Measurements from ENCODE around the gene SEMA4D.
A peak's percentile ranks its signal among the peaks of the same experiment; 100 is the strongest.

SEMA4D gene

DNA sequence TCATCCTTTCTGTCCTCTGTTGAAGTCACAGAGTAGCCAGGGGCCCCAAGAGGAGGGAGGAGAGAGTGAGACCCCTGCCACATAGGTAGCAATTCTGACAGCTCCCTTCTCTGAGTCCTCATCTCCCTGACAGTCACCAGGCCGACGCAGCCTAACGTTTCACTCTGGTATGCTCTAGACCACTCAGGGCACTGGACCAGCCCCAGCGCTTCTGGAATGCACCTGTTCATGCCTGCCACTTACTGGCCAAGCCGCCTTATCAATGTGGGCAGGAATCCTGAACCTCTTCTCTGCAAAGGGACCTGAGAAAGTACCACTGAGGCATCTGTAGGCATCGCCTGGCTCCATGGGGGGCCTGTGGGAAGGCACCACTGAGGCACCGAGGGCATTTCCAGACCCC is 129.4 kb downstream of the SEMA4D start:
- Histone ChIP-seq H3K4me3 (no peak overlapping the region), H3K27ac (no peak overlapping the region)

DNA sequence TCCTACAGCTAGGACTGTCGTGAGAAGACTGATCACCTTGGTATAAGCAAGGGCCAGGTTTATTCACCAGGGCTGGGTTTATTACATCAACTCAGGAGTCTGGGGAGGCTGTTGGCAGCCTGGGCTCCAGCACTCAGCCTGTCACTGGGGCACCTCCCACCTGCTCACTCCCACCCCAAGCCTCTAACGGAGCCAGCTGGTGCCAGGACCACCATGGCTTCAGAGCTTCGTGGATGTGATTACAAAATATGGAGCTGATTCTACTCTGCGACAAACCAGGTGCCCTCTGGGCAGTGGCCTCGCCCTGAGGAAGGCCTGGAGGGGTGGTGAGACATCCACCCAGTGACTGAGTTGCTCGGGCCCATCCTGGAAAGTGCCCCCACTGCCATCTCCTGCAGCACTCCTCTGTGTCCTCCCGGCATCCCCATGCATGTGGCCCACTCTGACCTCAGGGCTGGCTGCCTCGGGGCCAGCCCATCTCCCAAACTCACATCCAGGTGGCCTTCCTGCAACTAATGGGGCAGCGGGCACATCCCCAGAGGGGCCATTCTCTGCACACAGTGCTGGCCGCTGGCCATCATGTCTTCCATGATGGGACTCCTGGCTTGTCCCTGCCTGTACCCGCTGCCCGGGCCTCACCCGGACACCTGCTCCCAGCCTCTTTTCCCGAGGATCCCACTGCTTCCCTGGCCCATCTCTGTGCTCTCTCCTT is 130.0 kb downstream of the SEMA4D start:
- Histone ChIP-seq H3K4me3 (no peak overlapping the region), H3K27ac (no peak overlapping the region)

DNA sequence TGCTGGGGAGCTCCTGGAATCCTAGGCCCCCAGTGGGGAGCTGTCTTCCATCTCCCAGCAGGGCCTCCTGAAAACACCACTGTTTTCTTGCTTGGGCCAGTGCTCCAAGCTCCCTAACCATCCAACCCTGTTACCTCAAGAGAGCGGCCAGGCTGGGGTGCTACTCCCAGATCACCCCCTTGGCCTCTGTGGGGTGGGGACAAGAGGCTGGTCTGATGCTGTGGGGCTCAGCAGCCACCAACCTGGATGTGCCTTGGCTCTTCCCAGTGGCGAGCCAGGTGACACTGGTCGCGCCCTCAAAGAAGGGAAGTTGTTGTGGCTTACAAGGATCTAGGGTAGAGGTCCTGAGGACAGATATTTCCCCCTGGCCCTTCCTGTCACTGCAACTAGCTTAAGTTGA is 130.6 kb downstream of the SEMA4D start:
- Histone ChIP-seq H3K4me3 (no peak overlapping the region), H3K27ac (no peak overlapping the region)

DNA sequence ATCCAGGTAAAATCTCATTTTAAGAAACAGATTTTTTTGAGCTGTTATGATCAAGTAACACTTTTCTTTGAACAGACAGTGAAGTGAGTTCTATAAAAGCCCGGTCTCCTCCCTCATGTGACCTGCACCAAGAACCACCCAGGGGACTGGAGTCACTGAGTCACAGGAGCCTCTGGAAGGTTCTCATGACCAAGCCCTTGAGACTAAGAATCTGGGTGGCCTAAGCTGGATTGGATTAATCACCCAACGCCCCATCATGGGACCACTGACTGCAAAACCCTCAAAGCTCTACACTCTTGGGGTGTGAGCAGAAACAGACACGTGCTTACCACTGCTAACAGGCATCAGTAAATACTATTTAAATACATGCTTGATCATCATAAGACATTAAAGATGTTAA is 131.2 kb downstream of the SEMA4D start:
- Histone ChIP-seq H3K27ac (no peak overlapping the region), H3K4me3 (no peak overlapping the region)

DNA sequence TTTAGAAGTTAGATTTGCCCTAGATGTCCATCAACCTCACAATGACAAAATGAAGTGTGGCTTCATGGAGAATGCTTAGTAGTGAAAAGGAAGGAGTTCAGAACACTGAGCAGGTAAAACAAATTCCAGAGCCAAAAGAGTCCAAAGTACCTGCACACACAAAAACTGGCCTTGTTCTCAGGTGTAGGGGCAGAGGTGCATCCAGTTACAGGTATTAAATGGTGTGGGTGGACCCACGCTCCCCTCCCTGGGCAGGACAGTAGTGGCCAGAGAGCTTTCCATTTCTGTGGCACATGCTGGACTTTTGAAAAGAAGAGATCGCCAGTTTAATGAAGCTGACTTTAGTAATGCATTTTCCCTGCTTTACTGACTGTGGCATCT is 132.4 kb downstream of the SEMA4D start:
- H3K4me3 ChIP-seq = no peak overlapping the region
- H3K27ac ChIP-seq = no peak overlapping the region

DNA sequence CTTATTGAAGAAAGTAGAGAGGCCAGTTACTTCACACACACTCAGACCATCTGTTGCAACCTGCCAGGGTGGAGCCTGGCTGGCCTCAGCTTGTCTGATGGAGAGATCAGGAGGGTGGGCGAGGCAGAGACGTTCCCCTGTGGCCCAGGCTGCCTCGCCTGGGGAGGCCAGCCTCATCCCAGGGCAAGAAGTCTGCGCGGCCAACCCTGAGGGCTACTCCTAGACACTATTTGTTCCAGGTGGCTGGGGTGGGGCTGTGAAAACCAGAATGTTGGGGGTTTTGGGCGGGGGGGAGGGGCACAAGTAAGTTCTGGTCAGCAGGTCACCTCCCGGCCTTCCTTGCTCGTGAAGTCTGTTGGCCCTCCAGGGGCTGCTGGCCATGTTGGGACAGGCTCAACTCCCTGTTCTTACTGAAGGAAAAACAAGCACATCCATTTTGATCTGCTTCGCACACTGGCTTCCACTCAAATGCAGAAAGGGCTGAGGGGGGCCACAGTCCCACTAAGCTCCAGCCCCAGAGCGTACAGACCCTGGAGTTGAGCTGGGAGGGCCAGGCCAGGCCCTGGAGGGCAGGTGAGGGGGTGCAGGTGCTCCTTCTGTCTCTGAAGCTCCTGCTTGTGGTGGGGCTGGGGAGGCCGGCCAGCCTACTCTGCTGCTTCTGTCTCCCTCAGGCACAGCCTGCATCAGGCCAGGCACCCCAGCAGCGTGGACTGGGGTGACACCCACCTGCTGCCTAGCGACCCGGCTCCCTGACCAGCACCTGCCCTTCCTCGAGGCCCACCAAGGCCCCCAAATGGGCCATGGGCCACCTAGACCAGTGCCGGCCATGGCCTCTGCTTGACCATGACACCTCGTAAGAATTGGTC is 133.0 kb downstream of the SEMA4D start:
- Histone ChIP-seq H3K4me3 (no peak overlapping the region), H3K27ac (no peak overlapping the region)

DNA sequence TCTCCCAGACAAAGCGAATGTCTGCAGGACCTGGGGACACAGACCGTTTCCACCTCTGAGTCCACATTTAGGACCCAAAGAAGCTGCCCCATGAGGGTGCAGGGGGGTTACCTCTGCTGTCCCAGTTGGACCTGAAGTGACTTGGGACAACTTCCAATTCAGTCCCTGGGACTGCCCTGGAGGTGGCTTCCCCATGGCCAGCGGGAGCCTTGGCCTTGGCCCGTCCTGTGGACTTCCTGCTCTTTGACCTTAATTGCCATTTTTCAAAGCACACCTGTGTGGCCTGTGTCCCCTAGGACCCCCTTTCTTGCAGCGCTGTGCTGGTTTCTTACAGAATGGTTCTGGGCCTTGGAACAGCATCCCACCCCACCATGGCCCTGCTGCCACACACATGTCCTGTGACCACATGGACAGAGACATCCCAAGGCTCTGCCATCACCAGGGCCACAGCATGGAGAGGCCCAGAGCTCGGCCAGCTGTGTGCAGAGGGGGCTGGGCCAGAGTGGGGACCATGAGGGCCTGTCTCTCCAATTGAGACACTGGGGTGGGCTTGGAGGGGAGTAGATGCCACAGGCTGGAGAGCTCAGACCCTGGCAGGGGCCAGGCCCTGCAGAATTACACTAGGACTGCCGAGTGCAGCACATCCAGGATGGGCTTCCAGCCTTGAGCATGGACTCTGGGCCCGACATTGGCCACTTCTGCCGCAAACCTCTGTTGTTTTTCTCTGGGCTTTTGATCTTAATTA is 133.8 kb downstream of the SEMA4D start:
- Histone ChIP-seq H3K27ac (no peak overlapping the region), H3K4me3 (no peak overlapping the region)

DNA sequence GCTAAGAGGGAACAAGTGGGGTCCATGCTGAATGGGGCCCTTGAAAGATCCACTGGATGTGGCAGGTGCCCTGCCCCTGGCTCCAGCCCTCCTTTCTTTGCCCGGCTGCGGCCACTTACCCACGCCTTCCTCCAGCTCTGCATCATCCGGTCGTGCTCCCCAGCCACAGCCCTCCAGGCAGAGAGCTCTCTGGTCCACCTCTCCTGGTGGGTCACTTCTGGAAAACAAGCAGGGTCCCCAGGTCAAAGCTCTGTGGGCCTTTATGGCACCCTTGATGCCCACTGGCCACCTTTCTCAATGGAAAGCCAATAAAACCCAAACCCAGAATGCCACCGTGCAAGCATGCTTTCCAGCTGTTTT is 134.6 kb downstream of the SEMA4D start:
- H3K27ac ChIP-seq = no peak overlapping the region
- H3K4me3 ChIP-seq = no peak overlapping the region

DNA sequence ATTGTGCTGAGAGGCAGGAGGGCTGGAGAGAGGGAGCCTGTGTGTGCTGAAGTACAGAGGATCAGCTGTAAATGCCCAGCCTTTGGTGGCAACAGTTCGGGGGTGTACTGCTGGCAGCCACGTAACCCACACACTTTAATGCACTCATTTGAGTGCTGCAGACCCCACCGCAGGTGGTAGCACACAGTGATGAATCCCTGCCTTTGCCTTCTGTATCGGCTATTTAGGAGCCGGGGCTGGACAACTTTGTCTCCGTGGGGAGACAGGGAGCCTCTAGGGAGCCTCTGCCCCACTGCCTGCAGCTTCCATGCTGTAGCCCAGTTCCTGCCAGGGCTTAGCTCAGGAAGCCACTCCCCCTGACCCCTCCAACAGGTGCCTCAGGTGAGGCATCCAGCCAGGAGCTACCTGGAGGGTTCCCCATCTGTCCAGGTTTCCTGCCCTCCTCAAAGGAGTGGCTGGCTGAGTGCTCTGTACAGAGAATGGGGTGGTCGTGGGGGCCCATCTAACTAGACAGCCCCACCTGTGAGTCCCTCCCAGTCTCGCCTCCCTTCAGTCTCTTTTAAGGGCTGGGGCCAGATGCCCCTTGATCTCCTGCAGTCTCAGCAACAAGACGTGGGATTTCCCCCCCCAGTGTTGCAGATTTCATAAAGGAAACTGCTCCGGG is 135.1 kb downstream of the SEMA4D start:
- H3K27ac ChIP-seq = no peak overlapping the region

DNA sequence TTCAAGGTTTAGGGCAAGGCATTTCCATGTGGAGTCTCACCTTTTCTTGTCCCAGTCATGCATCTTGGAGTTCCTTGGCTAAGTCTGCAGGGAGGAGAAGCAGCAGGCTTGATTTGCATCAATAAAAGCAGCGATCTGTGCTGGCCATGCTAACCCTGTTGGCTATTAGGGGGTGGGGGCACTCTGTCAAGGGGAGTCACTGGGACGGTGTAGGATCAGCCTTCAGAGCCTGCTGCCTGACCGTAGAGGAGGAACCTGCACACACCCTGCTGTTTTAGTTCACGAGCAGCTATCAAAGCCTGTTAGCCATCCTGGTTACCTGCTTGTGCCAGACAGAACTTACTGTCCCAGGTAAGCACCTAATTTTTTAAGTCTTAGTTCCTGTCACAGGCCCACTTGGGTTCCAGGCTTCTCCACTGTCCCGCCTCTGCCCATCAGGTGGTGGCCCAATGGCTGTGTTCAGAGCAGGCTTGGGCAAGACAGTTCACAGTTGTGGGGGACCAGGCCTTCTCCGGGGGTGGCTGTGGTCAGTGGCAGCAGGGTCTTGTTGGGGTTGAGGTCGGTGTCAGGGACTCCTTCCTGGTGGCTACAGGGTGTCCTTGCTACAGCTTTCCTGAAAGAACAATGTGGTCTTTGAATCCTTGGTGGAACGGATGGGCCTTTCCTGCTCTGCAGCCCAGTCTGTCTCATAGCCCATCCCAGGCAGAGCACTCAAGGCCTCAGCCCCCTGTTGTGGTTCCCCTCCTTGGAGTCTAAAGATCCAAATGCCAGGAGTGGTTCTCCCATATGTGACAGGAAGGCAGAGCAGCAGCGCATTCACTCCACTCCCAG is 135.9 kb downstream of the SEMA4D start:
- H3K4me3 ChIP-seq = no peak overlapping the region
- no peak overlapping the region for H3K27ac ChIP-seq

More for the DNA sequence above, 135.1 kb downstream of the SEMA4D start:
- H3K4me3 ChIP-seq = no peak overlapping the region

DNA sequence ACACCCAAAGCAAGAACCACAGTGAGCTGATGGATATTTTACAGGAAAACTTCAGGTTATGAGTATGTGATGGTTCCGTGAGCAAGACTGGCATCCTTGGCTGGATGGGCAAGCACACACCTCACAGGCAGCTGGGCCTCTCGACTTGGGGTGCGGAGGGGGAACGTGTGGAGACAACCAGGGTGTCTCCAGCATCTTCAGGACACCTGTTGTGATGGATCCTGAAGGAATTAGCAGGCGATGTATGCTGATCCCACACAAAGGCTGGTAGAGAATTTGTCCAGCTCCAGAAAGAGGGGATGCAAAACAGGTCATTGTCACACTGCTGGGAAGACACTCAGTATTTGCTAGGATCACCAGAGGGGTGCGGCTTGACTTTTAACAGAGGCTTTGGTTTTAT is 136.9 kb downstream of the SEMA4D start:
- H3K4me3 ChIP-seq = no peak overlapping the region
- no peak overlapping the region for H3K27ac ChIP-seq

DNA sequence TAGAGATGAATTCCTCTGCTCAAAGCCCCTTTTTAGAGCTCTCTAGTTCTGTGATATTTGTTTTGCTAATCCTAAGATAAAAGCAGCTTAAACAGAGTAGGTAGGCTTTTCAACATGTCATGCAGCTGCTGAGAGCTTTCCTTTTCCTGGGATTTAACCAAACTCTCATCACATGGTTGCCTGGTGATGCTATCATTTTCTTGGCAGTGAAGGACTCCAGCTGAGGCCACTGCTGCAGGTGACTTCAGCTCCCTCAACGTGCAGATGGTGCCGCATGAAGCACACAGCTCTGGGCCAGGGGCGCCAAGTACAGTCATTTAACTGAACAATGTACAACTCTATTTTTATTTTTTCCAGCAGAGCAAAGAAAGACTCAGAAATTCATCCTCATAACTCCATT is 137.4 kb downstream of the SEMA4D start:
- Histone ChIP-seq H3K4me3 (no peak overlapping the region), H3K27ac (no peak overlapping the region)

DNA sequence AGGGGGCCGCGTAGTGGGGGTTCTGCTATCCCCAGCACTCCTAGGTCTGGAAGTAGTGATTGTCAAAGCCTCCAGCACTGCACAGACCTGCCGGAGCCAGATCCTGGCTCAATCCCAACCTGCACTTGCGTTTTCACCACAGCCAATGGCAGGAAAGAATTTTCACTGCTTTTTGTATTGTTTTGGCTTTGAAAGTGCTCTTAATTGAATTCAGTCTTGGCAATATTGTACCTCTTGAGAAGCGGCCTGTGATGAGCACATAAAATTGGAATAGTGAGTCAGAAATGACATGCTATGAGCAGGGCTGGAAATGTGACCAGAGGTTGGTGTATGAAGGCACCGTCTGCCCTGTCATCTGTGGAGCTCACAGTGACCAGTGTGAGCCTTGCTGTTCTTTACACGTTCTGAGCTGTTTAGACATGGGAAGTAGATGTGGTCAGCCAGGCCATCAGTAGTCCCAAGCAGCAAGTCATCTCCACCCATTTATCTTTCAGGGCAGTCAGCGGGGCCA is 138.1 kb downstream of the SEMA4D start:
- Histone ChIP-seq H3K27ac (peak overlapping the region in 1 of 21 experiments; percentile 61), H3K4me3 (no peak overlapping the region)

DNA sequence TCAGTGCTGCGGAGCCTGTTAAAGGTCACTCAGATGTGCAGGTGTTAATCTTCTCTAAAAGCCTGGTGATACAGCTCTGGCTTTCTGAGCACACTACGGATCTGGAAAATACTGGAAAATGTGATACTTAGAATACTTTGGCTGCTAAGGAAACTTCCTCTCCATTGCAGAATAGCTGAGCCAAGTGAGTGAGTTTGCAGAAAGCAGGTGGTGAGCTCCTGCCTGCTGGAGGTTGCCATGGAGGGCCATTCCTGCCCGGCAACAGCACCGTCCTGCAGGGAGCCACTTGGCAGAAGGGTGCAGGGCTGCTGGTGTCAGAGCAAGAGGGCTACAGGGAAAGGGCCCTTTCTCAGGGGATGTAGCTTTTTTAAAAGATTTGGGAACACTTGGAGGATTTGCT is 138.9 kb downstream of the SEMA4D start:
- H3K27ac ChIP-seq = no peak overlapping the region
- H3K4me3 ChIP-seq = no peak overlapping the region

DNA sequence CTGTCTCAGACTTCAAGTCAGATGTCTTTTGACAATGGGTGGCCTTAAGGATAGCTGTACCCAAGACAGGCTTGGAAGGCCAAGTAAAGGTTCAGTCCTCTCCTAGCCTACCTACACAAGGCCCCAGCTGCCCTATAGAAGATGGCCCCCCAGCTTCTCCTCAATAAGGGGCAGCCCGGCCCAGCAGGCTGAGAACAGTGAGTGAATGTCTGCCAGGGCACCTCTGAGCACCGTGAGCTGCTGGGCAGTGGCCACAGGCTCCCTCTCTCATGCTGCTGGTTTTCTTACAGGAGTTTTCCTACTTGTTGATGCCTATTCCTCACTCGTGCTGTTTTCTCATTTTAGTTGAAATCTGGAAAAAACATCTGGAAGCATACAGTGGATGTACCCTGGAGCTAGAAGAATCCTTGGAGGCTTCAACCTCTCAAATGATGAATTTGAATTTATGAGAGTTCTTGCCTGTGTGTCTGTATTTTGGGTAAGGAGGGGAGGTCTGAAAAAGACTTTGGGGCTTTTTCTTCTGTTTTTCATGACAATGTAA is 139.5 kb downstream of the SEMA4D start:
- H3K4me3 ChIP-seq = no peak overlapping the region
- H3K27ac ChIP-seq = peak overlapping the region in 1 of 21 experiments; percentile 25

DNA sequence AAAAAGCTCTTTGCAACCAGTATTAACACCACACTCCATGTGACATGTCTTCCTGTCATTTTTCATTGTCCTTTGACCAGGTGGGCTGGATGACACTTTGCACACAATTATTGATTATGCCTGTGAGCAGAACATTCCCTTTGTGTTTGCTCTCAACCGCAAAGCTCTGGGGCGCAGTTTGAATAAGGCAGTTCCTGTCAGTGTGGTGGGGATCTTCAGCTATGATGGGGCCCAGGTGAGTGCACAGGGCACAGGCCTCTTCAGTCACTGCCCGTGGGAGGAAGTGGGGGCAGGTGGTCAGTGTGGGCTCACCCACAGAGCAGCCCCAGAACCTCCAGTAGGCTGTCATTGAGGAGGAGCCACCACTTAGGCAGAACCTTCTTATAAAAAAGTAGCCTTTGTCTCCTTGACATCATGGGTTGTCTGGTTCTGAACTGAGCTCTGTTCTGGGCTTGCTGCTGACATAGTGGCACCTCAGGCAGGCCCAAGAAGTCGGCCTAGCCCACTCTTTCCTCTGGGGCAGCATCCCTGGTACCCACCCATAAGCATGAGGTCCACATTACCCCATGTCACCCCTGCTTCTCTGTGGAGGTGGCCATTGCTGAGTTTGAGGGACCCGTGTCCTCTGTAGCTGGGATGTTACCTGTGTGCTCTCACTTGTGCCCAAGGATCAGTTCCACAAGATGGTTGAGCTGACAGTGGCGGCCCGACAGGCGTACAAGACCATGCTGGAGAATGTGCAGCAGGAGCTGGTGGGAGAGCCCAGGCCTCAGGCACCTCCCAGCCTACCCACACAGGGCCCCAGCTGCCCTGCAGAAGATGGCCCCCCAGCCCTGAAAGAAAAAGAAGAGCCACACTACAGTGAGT is 140.3 kb downstream of the SEMA4D start:
- Histone ChIP-seq H3K4me3 (no peak overlapping the region), H3K27ac (no peak overlapping the region)

DNA sequence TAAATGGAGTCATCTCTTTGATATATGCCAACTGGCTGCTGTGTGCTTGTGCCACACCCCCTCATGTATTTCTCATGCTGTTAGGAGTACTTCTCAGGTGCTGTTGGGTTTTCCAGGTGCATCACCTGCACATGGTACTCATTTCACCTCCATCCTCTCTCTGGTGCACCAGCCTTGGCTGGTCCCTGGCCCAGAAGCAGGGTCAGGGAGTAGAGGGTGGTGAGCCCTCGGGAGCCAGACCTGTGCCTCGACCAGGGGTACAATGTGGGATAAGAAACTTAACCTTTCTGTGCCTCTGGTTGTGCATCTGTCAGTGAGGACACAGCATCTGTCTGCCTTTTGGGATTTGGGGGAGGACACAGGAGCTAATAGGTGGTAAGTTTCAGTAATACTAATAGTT is 141.1 kb downstream of the SEMA4D start:
- Histone ChIP-seq H3K4me3 (no peak overlapping the region), H3K27ac (no peak overlapping the region)

DNA sequence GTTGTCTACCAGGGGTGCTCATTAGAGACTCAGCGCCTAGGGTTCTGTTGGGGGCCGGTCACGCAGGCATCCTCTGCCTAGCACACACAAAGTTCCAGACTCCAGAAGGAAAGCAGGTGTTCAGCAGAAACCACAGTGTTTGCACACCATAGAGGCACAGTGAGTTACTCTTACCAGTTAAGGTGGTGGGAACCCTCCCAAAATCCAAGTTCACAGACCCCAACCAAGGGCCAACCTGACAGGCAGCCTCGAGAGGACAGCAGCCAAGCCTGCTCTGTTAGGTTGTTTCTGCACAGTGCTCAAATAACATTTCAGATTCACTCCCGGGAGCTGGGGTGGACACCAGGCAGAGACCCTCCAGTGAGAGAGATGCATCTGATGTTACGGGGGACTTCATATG is 143.4 kb downstream of the SEMA4D start:
- H3K4me3 ChIP-seq = no peak overlapping the region
- H3K27ac ChIP-seq = no peak overlapping the region
